ENCODE measurements around the gene RAPGEF1.

The RAPGEF1 gene

GRCh38 chr9:131640438-131641137 lies 99.3 kb downstream of the RAPGEF1 start:
- DNase-seq: no peak

GRCh38 chr9:131639769-131640437 lies 100.0 kb downstream of the RAPGEF1 start:
- no peak for DNase-seq

GRCh38 chr9:131636593-131636992 lies 103.3 kb downstream of the RAPGEF1 start:
- no peak for DNase-seq

- DNase-seq: no peak
These were observed 104.0 kb downstream of the RAPGEF1 start for GRCh38 chr9:131635892-131636291.

GRCh38 chr9:131635285-131635684 lies 104.6 kb downstream of the RAPGEF1 start:
- DNase-seq: peak; percentile 78 to 89

GRCh38 chr9:131633491-131634031 lies 106.3 kb downstream of the RAPGEF1 start:
- no peak for DNase-seq

- no peak for DNase-seq
These were observed 108.6 kb downstream of the RAPGEF1 start for GRCh38 chr9:131631306-131631705.

- no peak for DNase-seq
These were observed 109.6 kb downstream of the RAPGEF1 start for GRCh38 chr9:131630205-131630831.

- no peak for DNase-seq
These were observed 110.1 kb downstream of the RAPGEF1 start for GRCh38 chr9:131629825-131630204.

GRCh38 chr9:131629226-131629500 lies 110.7 kb downstream of the RAPGEF1 start:
- no peak for DNase-seq

GRCh38 chr9:131628459-131629225 lies 111.2 kb downstream of the RAPGEF1 start:
- DNase-seq: no peak

- peak; percentile 75 to 80 for DNase-seq
These were observed 112.0 kb downstream of the RAPGEF1 start for GRCh38 chr9:131627648-131628458.

GRCh38 chr9:131627326-131627647 lies 112.6 kb downstream of the RAPGEF1 start:
- no peak for DNase-seq

GRCh38 chr9:131625790-131626670 lies 113.8 kb downstream of the RAPGEF1 start:
- no peak for DNase-seq

- DNase-seq: no peak
These were observed 114.4 kb downstream of the RAPGEF1 start for GRCh38 chr9:131625508-131625787.

- no peak for DNase-seq
These were observed 115.0 kb downstream of the RAPGEF1 start for GRCh38 chr9:131624636-131625507.

- DNase-seq: peak in 1 of 2 experiments; percentile 9
These were observed 116.1 kb downstream of the RAPGEF1 start for GRCh38 chr9:131623655-131624330.

GRCh38 chr9:131622523-131622922 lies 117.4 kb downstream of the RAPGEF1 start:
- peak; percentile 53 to 60 for DNase-seq

GRCh38 chr9:131621551-131622358 lies 118.1 kb downstream of the RAPGEF1 start:
- peak; percentile 13 to 46 for DNase-seq

Data from Kasumi-1 (cell line).